GM23338 (cell line): Measurements from ENCODE around the gene KRT78. TPM values are rescaled to one million over a fixed set of nuclear protein-coding genes. Genes with fewer than 3 reads are reported as not detected.

Source experiments
- ATAC-seq: fragments of 200-7000 bp; cut with Tn5 transposase; 3 replicates; pipeline ENCODE4 v1.9.1; 2020
- DNase-seq: peaks from one replicate; pipeline ENCODE4 v3.0.0-alpha.2; 2015; ENCODE audit warnings: low spot score
- H2AFZ ChIP-seq: fragments of 200-600 bp; sonication (generic); 2 replicates; pipeline ENCODE4 v1.8.0; 2016; ENCODE audit warnings: antibody characterized with exemption, mild to moderate bottlenecking, moderate library complexity
- H3F3A ChIP-seq: fragments of 200-600 bp; sonication (generic); replicated peaks from 2 replicates; pipeline ENCODE4 v1.8.0; 2017; ENCODE audit warnings: antibody characterized with exemption, mixed run types, low read depth
- H3K27ac ChIP-seq: fragments of 200-600 bp; sonication (generic); 2 replicates; pipeline ENCODE4 v1.6.1; 2016; ENCODE audit warnings: low read depth
- H3K27me3 ChIP-seq: fragments of 200-600 bp; sonication (generic); 2 replicates; pipeline ENCODE4 v1.8.0; 2016; ENCODE audit warnings: mild to moderate bottlenecking, mixed run types, moderate library complexity; ENCODE audit not compliant: insufficient read depth
- H3K36me3 ChIP-seq: fragments of 200-600 bp; sonication (generic); 2 replicates; pipeline ENCODE4 v1.8.0; 2016; ENCODE audit warnings: mild to moderate bottlenecking; ENCODE audit not compliant: insufficient read depth
- H3K4me1 ChIP-seq: fragments of 200-600 bp; sonication (generic); 2 replicates; pipeline ENCODE4 v1.8.0; 2016; ENCODE audit warnings: mild to moderate bottlenecking, moderate library complexity; ENCODE audit not compliant: insufficient read depth
- H3K4me2 ChIP-seq: fragments of 200-600 bp; sonication (generic); 2 replicates; pipeline ENCODE4 v1.7.1; 2017; ENCODE audit warnings: mixed run types
- H3K4me3 ChIP-seq: fragments of 200-600 bp; sonication (generic); 2 replicates; pipeline ENCODE4 v1.6.1; 2016; ENCODE audit warnings: mixed run types
- H3K79me2 ChIP-seq: fragments of 200-600 bp; sonication (generic); replicated peaks from 2 replicates; pipeline ENCODE4 v1.8.0; 2017; ENCODE audit warnings: mild to moderate bottlenecking; ENCODE audit not compliant: insufficient read depth
- H3K9me2 ChIP-seq: fragments of 200-600 bp; sonication (generic); 2 replicates; pipeline ENCODE4 v1.8.0; 2017; ENCODE audit not compliant: insufficient read depth
- H4K20me1 ChIP-seq: fragments of 200-600 bp; sonication (generic); replicated peaks from 2 replicates; pipeline ENCODE4 v1.8.0; 2017; ENCODE audit warnings: mild to moderate bottlenecking; ENCODE audit not compliant: insufficient read depth
- H3K27ac Mint-ChIP-seq: 2 replicates; pipeline ENCODE4 v1.8.0; 2020; ENCODE audit warnings: inconsistent platforms, mild to moderate bottlenecking, moderate library complexity, mixed read lengths
- H3K27me3 Mint-ChIP-seq: 3 replicates; pipeline ENCODE4 v1.8.0; 2022; ENCODE audit warnings: low read depth, mild to moderate bottlenecking, moderate library complexity, mixed read lengths, inconsistent platforms; ENCODE audit not compliant: insufficient read depth, poor library complexity
- H3K36me3 Mint-ChIP-seq: 3 replicates; pipeline ENCODE4 v1.8.0; 2021; ENCODE audit warnings: low read depth, mild to moderate bottlenecking, inconsistent platforms, moderate library complexity, mixed read lengths
- H3K4me1 Mint-ChIP-seq: 3 replicates; pipeline ENCODE4 v1.8.0; 2020; ENCODE audit warnings: mild to moderate bottlenecking, inconsistent platforms, mixed read lengths
- H3K4me3 Mint-ChIP-seq: 3 replicates; pipeline ENCODE4 v1.8.0; 2021; ENCODE audit warnings: moderate library complexity, mild to moderate bottlenecking, inconsistent platforms, mixed read lengths
- H3K9me3 Mint-ChIP-seq: 3 replicates; pipeline ENCODE4 v1.8.0; 2020; ENCODE audit warnings: moderate library complexity, mild to moderate bottlenecking, inconsistent platforms, mixed read lengths
- CREB1 ChIP-seq: fragments of 250-450 bp; sonication (Bioruptor Pico); IDR thresholded peaks from 2 replicates; pipeline ENCODE4 v1.5.0; 2020; ENCODE audit warnings: low read depth, mild to moderate bottlenecking, moderate library complexity
- CTCF ChIP-seq, 2 experiments: fragments of 200-600 bp in 1 of 2; sonication (generic) in 1 of 2; conservative IDR thresholded peaks; 2 replicates each; pipeline versions ENCODE4 v1.5.1 to v1.6.1; 2016 to 2017; ENCODE audit warnings: antibody characterized with exemption in 2 of 2, low read depth in 2 of 2, mild to moderate bottlenecking in 2 of 2, moderate library complexity in 1 of 2
- ETS1 ChIP-seq: IDR thresholded peaks from 2 replicates; pipeline ENCODE4 v1.6.1; 2016; ENCODE audit warnings: antibody characterized with exemption
- EZH2phosphoT487 ChIP-seq: fragments of 200-600 bp; sonication (generic); IDR thresholded peaks from one replicate; pipeline ENCODE4 v1.8.1; 2018; ENCODE audit warnings: antibody characterized with exemption; ENCODE audit not compliant: unreplicated experiment
- JUNB ChIP-seq: IDR thresholded peaks from one replicate; pipeline ENCODE4 v1.6.1; 2016; ENCODE audit warnings: antibody characterized with exemption; ENCODE audit not compliant: unreplicated experiment
- NANOG ChIP-seq: IDR thresholded peaks from 2 replicates; pipeline ENCODE4 v1.6.1; 2016; ENCODE audit warnings: antibody characterized with exemption, borderline replicate concordance
- POLR2AphosphoS5 ChIP-seq: IDR thresholded peaks from 2 replicates; pipeline ENCODE4 v1.6.1; 2016; ENCODE audit warnings: antibody characterized with exemption, low read depth
- REST ChIP-seq: IDR thresholded peaks from one replicate; pipeline ENCODE4 v1.6.1; 2018; ENCODE audit warnings: antibody characterized with exemption; ENCODE audit not compliant: unreplicated experiment
- STAT1 ChIP-seq: IDR thresholded peaks from one replicate; pipeline ENCODE4 v1.6.1; 2016; ENCODE audit warnings: antibody characterized with exemption; ENCODE audit not compliant: unreplicated experiment
- ZNF114 ChIP-seq: fragments of 250-450 bp; sonication (Bioruptor Pico); IDR thresholded peaks from 2 replicates; pipeline ENCODE4 v1.5.0; 2020; ENCODE audit warnings: mild to moderate bottlenecking, moderate library complexity
- ZNF331 ChIP-seq: fragments of 250-450 bp; sonication (Bioruptor Pico); IDR thresholded peaks from 2 replicates; pipeline ENCODE4 v1.5.0; 2020; ENCODE audit warnings: low read depth, mild to moderate bottlenecking, moderate library complexity
- ZNF462 ChIP-seq: fragments of 250-450 bp; sonication (Bioruptor Pico); IDR thresholded peaks from 2 replicates; pipeline ENCODE4 v1.5.0; 2020; ENCODE audit warnings: mild to moderate bottlenecking, moderate library complexity
- polyA plus RNA-seq: library from polyadenylated mRNA; unstranded; fragments of >200 nt; fragmentation: Nextera tagmentation; extraction: Ambion mirVana; gene quantifications from 2 replicates; pipeline ENCODE4 v1.2.1, GENCODE V29; 2016
- total RNA-seq: library from RNA; depleted of rRNA; stranded (reverse); fragments of >200 nt; shearing (Covaris generic); gene quantifications from 2 replicates; pipeline ENCODE4 v1.2.3, GENCODE V29; 2014

KRT78 gene
- total and polyA plus RNA-seq, 2 experiments from 2014 or later: not detected

- no peak overlapping the region for H3K27ac Mint-ChIP-seq
- Histone ChIP-seq H3K9me2 (peaks cover 7% of the 10 kb centered on the region), H3K27me3 (no peaks in the 10 kb centered on the region), H3K4me3 (no peak overlapping the region), H3K36me3 (no peaks in the 10 kb centered on the region), H3K4me2 (no peak overlapping the region), H4K20me1 (no peaks in the 10 kb centered on the region), H3K27ac (no peak overlapping the region), H3F3A (no peaks in the 10 kb centered on the region), H3K4me1 (peaks cover 25% of the 10 kb centered on the region), H2AFZ (no peak overlapping the region), H3K79me2 (no peaks in the 10 kb centered on the region)
- H3K9me3 Mint-ChIP-seq: no peaks in the 10 kb centered on the region
- TF ChIP-seq CREB1 (CRISPR knock-in tag) (no peak), EZH2phosphoT487 (no peak), ZNF114 (CRISPR knock-in tag) (no peak), NANOG (no peak), STAT1 (no peak), CTCF (conservative IDR thresholded peaks at IDR 0.05; ENCODE audit: low read depth in 2 of 2) (no peak), POLR2AphosphoS5 (no peak), ZNF462 (CRISPR knock-in tag) (no peak), ETS1 (no peak), JUNB (no peak), ZNF331 (CRISPR knock-in tag) (no peak), REST (no peak)
- ATAC-seq (no peak), DNase-seq (no peak)
- no peak overlapping the region for H3K4me3 Mint-ChIP-seq
- peaks cover 11% of the 10 kb centered on the region for H3K27me3 Mint-ChIP-seq
- H3K36me3 Mint-ChIP-seq: no peaks in the 10 kb centered on the region
- peaks cover 23% of the 10 kb centered on the region for H3K4me1 Mint-ChIP-seq
Observed at GRCh38 chr12:52796839-52797528, 51.8 kb downstream of the KRT78 start.
